Transverse colon (tissue), 4 donors: ENCODE results near the gene IL17F. TPM values are rescaled to one million over a fixed set of nuclear protein-coding genes. Genes with fewer than 3 reads are reported as not detected.

Experiments used
- DNase-seq: peaks from one replicate; pipeline ENCODE4 v3.0.0-alpha.2; 2019
- H3K27ac ChIP-seq, 4 donors: fragments of 200-600 bp; sonication (generic); 2 replicates each; pipeline ENCODE4 v1.5.1; 2016 to 2018; ENCODE audit warnings: inconsistent platforms in 4 of 4
- H3K27me3 ChIP-seq: fragments of 200-600 bp; sonication (generic); 2 replicates; pipeline ENCODE4 v1.5.1; 2017; ENCODE audit warnings: inconsistent platforms
- H3K36me3 ChIP-seq, 4 donors: fragments of 200-600 bp; sonication (generic); 2 replicates each; pipeline ENCODE4 v1.5.1; 2017 to 2019; ENCODE audit warnings: inconsistent platforms in 4 of 4
- H3K4me1 ChIP-seq, 4 donors: fragments of 200-600 bp; sonication (generic); 2 replicates each; pipeline ENCODE4 v1.5.1; 2017 to 2020; ENCODE audit warnings: inconsistent platforms in 4 of 4
- H3K4me3 ChIP-seq, 4 donors: fragments of 200-600 bp; sonication (generic); 1 replicate in 1 of 4; 2 replicates in 3 of 4; pipeline versions ENCODE4 v1.5.1 to v1.6.1; 2017 to 2019; ENCODE audit warnings: inconsistent platforms in 4 of 4
- H3K9me3 ChIP-seq, 2 donors: fragments of 200-600 bp; sonication (generic); 2 replicates each; pipeline ENCODE4 v1.5.1; 2017 to 2019; ENCODE audit warnings: inconsistent platforms in 2 of 2
- CTCF ChIP-seq, 5 experiments: fragments of 200-600 bp in 3 of 5; fragments of 450-650 bp in 2 of 5; sonication (generic) in 3 of 5; IDR thresholded peaks; 1 replicate in 2 of 5; 2 replicates in 3 of 5; pipeline ENCODE4 v1.5.1; 2016 to 2017; ENCODE audit warnings: antibody characterized with exemption in 5 of 5, inconsistent platforms in 3 of 5, mild to moderate bottlenecking in 2 of 5, moderate library complexity in 1 of 5
- EP300 ChIP-seq: sonication (generic); formaldehyde crosslinking; IDR thresholded peaks from one replicate; pipeline ENCODE4 v1.6.1; 2017; ENCODE audit warnings: antibody characterized with exemption, low read depth
- POLR2A ChIP-seq: fragments of 450-650 bp; IDR thresholded peaks from one replicate; pipeline ENCODE4 v1.6.1; 2016; ENCODE audit warnings: antibody characterized with exemption, mild to moderate bottlenecking, moderate library complexity
- POLR2AphosphoS5 ChIP-seq, 3 donors: sonication (generic); formaldehyde crosslinking; IDR thresholded peaks; one replicate each; pipeline ENCODE4 v1.6.1; 2016; ENCODE audit warnings: antibody characterized with exemption in 3 of 3
- WGBS, 2 donors: methylation state at CpG; one replicate each; pipeline ENCODE4 v1.1.5; 2018; ENCODE audit warnings: low coverage in 1 of 2; 5-methylcytosine and 5-hydroxymethylcytosine counted together
- in situ Hi-C, 4 donors: fragments of 200-750 bp; cut with MboI; loops; one replicate each; pipeline versions ENCODE4 v1.15.0 to v1.15.1; 2017; ENCODE audit warnings: low sequenced_read_pairs in 3 of 4, low pct_ligation_motif_present in 1 of 4, low pct_unique_long_range_greater_than_20kb in 1 of 4
- intact Hi-C: fragments of 100-400 bp; cut with DNase I; formaldehyde crosslinking; loops from one replicate; pipeline ENCODE4 v1.15.1; 2023; ENCODE audit warnings: low total_unique reads
- total RNA-seq, 4 donors: library from RNA; depleted of rRNA; stranded (reverse); fragments of >200 nt; gene quantifications; one replicate each; pipeline ENCODE4 v1.1.0, GENCODE V29; 2016

IL17F gene
- total RNA-seq, 4 donors from 2014 or later, result not detected

DNA sequence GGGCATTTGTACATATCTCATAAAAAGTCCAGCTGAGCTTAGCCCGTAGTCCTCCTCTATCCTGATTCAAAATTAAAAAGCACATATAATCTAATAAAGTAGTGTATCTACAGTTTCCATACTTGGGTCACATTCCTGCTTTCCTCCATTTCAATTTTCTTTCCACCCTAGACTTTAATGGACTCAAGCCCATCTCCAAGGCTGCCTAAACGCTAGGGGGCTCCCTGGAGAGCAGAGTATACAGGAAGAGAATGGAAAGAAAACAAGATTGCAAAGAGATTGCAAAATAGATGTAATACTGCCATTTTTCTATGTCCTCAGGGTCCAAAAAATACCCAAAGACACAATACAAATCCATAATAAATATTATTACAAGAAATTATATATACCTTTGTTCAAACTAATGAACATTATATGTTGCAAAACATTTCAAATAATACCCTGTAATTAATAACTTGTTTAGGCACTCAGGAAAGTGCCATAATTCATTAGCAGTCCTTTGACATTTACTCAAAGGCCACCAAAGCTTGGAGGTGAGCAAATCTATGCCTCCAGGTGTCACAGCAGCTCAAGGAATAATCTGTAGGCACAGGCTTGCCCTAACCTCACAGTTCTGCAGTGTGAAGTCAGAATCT is 42.6 kb upstream of the IL17F start:
- Histone ChIP-seq H3K9me3 (no peaks in the 10 kb centered on the region), H3K27ac (peak overlapping the region in 1 of 4 donors; percentile 7), H3K4me1 (peaks cover 5 to 35% (median 17%) of the 10 kb centered on the region in 4 donors), H3K36me3 (peaks cover 0 to 4% (median 0%) of the 10 kb centered on the region in 4 donors), H3K4me3 (no peak overlapping the region), H3K27me3 (no peaks in the 10 kb centered on the region)
- DNase-seq, result peak; percentile 82
- TF ChIP-seq CTCF (IDR thresholded peaks at IDR 0.05), result peak; percentile 39 to 60 (median 48)
- no peak for TF ChIP-seq POLR2AphosphoS5 (IDR thresholded peaks at IDR 0.05)
- no peak for TF ChIP-seq POLR2A
- no peak for TF ChIP-seq EP300
- 14 to 32% methylated on average over 2 of the region's 2 CpGs for WGBS, 2 donors
- intact Hi-C loops, result loop anchor here (2.0 to 10.0 kb wide), 2 partner anchors 112 to 368 kb away; no protein-coding TSS in a partner anchor
- in situ Hi-C loops, result loop anchor here (5.0 to 25.0 kb wide), 5 partner anchors 115 to 380 kb away; partner anchors contain the start of genes TMEM14A (in 2 of the 4), EFHC1 (in 1 of the 4) and TRAM2 (in 1 of the 4)

- Histone ChIP-seq H3K4me3 (peak overlapping the region; percentile 7 to 87 (median 42)), H3K27ac (peak overlapping the region; percentile 67 to 73 (median 70)), H3K27me3 (no peaks in the 10 kb centered on the region), H3K4me1 (peaks cover 5 to 35% (median 17%) of the 10 kb centered on the region in 4 donors), H3K9me3 (no peaks in the 10 kb centered on the region), H3K36me3 (peaks cover 0 to 18% (median 2%) of the 10 kb centered on the region in 4 donors)
- intact Hi-C loops (loop anchor here (2.0 to 10.0 kb wide), 2 partner anchors 113 to 369 kb away; no protein-coding TSS in a partner anchor), in situ Hi-C loops (loop anchor here (5.0 to 25.0 kb wide), 5 partner anchors 117 to 382 kb away; partner anchors contain the start of genes TMEM14A (in 2 of the 4), EFHC1 (in 1 of the 4) and TRAM2 (in 1 of the 4))
- TF ChIP-seq POLR2A, result peak; percentile 1
- TF ChIP-seq CTCF (IDR thresholded peaks at IDR 0.05), result peak in 1 of 5 experiments; percentile 8
- no peak for TF ChIP-seq POLR2AphosphoS5 (IDR thresholded peaks at IDR 0.05)
- TF ChIP-seq EP300, result no peak
- no peak for DNase-seq
- 11 to 12% methylated on average over 12 of the region's 12 CpGs for WGBS, 2 donors
Measured at GRCh38 chr6:52285177-52286068, 41.1 kb upstream of the IL17F start.

DNA sequence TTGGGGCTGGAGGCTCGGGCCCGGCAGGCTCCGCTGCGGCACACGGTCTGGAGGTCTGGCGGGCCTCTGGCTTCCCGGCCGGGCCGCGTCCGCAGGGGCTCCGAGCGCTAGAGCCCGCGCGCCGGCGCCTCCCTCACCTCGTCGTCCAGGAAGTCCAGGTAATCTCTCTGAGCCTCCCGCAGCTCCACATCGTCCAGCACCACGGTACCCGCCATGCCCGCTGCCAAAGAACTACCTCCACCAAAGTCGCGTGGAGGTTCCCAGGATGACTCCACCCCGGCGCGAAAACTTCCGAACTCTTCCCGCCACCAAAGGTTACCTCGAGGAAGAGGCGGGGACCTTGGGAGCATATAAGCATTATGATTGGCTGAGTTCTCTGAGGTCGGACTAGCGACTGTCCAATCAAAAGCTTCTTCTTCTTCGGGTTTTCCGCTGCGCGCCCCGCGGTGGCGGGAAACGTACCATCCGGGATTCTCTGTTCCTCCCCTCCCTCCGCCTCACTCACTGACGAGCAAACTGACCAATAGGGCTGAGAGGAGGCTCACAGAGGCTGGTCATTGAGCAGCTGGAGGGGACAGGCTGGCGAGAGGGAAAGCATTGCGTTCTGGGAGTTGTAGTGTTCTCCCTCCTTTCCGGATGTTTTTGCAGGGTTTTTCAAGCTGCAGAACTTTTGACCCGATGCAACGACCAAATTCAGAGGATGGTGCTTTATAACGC is 40.3 kb upstream of the IL17F start, which contains the start of gene MCM3:
MCM3 (minus strand) TSS at position 283 of the 717 bp plus-strand sequence; CDS start at position 215, 68 bp downstream.
- H3K27ac ChIP-seq, result peak within 1 kb of the TSS; percentile 73 to 90 (median 82)
- 0 to 1% methylated on average over 6 to 47 of the region's 53 CpGs for WGBS, 2 donors

More for the DNA sequence above, 40.3 kb upstream of the IL17F start, which contains the start of gene MCM3:
- peaks cover 0 to 24% (median 3%) of the 10 kb centered on the region in 4 donors for H3K36me3 ChIP-seq
- TF ChIP-seq POLR2A (peak; percentile 29), POLR2AphosphoS5 (IDR thresholded peaks at IDR 0.05) (peak; percentile 8 to 69 (median 57)), CTCF (IDR thresholded peaks at IDR 0.05) (peak in 3 of 5 experiments; percentile 5 to 57 (median 47)), EP300 (no peak)
- H3K27me3 ChIP-seq, result no peaks in the 10 kb centered on the region
- H3K4me1 ChIP-seq, result peaks cover 5 to 35% (median 17%) of the 10 kb centered on the region in 4 donors
- in situ Hi-C loops (loop anchor here (5.0 to 25.0 kb wide), 5 partner anchors 118 to 383 kb away; partner anchors contain the start of genes TMEM14A (in 2 of the 4), EFHC1 (in 1 of the 4) and TRAM2 (in 1 of the 4)), intact Hi-C loops (loop anchor here (10.0 kb wide), 1 partner anchor 370 kb away; no protein-coding TSS in a partner anchor)
- peak within 1 kb of the TSS; percentile 57 to 97 (median 73) for H3K4me3 ChIP-seq
- H3K9me3 ChIP-seq, result no peaks in the 10 kb centered on the region
- peak; percentile 98 for DNase-seq
